G401.6 (cell line): ENCODE measurements around the gene HMGCL.
A peak's percentile ranks its signal among the peaks of the same experiment; 100 is the strongest.
"Not testable (repeated sequence)": the region's sequence is repeated elsewhere in the genome, so short reads cannot be mapped to it uniquely, and the experiment has no call there.

Experiments
- FAIRE-seq: peaks from 2 replicates; lab custom pipeline; 2012; peaks lifted over from hg19 to GRCh38; lab: Jason Lieb, UNC

The HMGCL gene

GRCh38 chr1:23825076-23825761 is at the start of gene HMGCL:
Gene HMGCL (minus strand): TSS chr1:23825429. CDS start chr1:23825415, 14 bp downstream.
- peak; percentile 82 for FAIRE-seq

DNA sequence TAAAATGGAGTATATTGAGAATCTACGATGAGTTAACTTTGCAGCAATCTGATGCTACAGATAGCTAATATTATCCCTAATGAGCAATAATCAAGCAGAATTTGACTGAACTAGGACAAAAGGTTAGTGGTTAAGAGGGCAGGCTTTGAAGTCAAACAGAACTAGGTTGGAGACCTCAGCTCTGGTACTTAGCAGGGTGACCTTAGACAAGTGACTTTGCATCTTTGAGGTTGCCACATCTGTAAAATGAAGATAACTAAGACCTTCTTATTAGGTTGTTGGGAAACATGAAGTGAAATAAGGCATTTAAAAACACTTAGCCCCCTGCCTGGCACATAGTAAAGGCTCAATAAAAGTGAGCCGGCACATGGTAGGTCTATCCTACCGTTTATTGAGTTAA is 47.2 kb upstream of the HMGCL start:
- no peak for FAIRE-seq

DNA sequence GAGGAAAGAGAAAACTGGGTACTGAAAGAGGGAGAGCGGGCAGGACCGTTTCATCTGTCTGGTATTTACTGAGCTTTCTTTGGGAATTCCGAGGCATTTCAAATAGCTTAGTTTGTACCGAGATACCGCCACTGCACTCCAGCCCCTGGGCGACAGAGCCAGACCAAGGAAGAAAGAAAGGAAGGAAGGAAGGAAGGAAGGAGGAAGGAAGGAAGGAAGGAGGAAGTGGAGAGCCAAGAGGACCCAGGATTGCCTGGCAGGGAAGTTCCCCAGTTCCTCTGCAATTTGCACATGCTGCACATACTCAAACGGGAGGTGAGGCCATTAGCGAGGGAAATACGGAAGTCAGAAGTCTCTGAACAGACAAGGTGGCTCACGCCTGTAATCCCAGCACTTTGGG is 43.8 kb upstream of the HMGCL start:
- FAIRE-seq, result no peak

- FAIRE-seq, result no peak
Observed at GRCh38 chr1:23868557-23869016, 43.4 kb upstream of the HMGCL start.

GRCh38 chr1:23867895-23868556 is 42.8 kb upstream of the HMGCL start, which contains the start of gene FUCA1:
Gene FUCA1 (minus strand): TSS chr1:23868290. CDS start chr1:23868286, 4 bp downstream.
- FAIRE-seq, result peak; percentile 98

- no peak for FAIRE-seq
Observed at GRCh38 chr1:23867542-23867894, 42.3 kb upstream of the HMGCL start.

- no peak for FAIRE-seq
Observed at GRCh38 chr1:23865543-23865930, 40.3 kb upstream of the HMGCL start.

DNA sequence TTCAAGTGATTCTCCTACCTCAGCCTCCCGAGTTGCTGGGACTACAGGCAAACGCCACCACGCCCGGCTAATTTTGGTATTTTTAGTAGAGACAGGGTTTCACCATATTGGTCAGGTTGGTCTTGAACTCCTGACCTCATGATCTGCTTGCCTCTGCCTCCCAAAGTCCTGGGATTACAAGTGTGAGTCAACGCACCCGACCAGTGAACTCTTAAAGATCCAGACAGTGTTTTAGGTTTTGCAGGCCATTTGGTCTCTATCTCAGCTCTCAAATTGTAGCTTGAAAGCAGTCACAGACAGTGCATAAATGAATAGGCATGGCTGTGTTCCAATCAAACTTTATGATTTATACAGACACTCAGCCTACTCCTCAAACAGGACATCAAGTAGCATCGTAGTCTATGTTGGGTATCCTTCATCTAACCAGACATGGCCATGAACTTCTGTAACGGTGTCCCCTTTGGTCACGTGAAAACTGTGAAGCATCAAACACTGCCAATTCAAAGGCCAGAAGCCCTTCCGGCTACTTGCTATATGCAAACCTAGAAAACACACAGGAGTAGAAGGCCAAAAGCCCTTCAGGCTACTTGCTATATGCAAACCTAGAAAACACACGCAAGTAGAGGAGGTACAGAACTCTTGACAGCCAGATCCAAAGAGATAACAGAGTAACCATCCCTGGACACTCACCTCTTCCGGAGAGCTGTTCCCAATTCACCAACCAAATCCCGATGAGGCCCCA is 39.7 kb upstream of the HMGCL start:
- FAIRE-seq, result no peak

DNA sequence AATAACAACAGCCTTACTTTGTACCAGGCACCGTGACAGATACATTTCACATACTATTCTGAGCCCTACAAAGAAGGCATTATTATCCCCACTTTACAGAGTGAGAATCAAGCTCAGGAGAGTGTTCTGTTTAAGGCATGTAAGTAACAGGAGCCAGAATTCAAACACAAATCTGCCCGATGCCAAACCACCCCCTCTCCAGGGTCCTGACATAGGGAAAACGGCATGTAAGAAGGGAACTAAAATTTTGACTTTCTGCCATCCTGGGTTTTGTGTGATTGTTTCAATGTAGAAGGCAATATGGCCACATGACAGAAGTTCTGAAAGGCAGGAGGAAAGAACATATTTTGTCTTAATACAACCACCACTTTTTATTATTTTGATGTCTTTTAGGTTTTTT is 37.4 kb upstream of the HMGCL start:
- FAIRE-seq, result no peak

DNA sequence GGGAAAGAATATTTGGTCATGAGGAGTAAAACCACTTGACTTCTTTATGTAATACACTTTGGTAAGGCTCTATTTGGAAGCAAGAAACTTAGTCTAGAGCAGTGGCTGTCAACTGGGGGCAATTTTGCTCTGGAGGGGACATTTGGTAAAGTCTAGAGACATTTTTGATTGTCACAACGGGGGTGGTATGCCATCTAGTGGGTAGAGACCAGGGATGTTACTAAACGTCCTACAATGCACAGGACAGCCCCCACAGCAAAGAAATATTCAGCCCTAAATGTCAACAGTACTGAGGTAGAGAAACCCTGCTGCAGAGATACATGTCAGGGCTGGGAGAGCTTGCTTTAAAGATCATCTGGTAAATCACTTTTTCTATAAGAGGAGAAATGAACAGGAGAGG is 29.3 kb upstream of the HMGCL start:
- no peak for FAIRE-seq

DNA sequence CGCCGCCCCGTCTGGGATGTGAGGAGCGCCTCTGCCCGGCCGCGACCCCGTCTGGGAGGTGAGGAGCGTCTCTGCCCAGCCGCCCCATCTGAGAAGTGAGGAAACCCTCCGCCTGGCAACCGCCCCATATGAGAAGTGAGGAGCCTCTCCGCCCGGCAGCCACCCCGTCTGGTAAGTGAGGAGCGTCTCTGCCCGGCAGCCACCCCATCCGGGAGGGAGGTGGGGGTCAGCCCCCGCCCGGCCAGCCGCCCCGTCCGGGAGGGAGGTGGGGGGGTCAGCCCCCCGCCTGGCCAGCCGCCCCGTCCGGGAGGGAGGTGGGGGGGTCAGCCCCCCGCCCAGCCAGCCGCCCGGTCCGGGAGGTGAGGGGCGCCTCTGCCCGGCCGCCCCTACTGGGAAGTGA is 27.9 kb upstream of the HMGCL start:
- FAIRE-seq, result not testable (repeated sequence)

DNA sequence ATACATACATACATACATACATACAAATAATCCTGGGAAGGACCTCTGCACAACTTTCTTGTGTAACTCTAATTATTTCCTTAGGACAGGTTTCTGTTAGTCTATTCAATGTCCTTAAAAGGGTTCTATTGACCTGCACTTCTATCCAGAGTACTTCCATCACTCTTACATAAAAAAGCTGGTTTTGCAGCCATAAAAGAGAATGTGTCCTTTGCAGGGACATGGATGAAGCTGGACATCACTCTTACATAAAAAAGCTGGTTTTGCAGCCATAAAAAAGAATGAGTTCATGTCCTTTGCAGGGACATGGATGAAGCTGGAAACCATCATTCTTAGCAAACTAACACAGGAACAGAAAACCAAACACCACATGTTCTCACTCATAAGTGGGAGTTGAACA is 26.2 kb upstream of the HMGCL start:
- FAIRE-seq, result not testable (repeated sequence)

DNA sequence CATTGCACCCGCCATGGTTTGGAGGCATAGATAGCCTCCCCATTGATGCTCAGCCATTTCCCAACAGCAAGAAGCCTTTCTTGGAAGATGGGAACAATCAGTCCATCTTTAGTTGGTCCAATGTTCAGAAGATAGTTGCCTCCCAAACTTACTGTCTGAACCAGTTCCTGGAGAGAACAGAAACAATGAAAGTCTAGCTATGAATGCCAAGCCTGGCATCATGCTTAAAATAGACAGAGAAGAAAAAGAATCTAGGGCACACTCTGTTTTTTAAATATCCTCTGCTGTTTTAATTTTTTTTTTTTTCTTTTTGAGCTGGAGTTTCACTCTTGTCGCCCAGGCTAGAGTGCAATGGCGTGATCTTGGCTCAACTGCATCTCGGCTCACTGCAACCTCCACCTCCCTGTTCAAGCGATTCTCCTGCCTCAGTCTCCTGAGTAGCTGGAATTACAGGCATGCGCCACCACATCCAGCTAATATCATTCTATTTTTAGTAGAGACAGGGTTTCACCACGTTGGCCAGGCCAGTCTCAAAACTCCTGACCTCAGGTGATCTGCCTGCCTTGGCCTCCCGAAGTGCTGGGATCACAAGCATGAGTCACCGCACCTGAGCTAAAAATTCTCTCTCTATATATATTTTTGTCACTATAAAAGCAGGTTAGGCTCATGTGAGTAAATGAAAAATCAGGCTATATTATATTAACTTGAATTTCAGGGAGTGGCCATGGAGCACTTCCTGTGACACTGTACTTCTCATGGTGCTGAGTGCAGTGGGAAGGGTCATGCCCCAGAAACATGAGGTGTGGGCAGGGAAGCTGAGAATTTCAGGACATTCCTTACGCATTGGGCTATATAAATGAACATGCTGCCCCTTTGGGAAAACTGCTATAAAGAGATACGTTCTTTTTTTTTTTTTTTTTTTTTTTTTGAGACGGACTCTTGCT is 23.7 kb upstream of the HMGCL start:
- FAIRE-seq, result no peak

GRCh38 chr1:23847482-23848095 is 22.4 kb upstream of the HMGCL start:
- not testable (repeated sequence) for FAIRE-seq

DNA sequence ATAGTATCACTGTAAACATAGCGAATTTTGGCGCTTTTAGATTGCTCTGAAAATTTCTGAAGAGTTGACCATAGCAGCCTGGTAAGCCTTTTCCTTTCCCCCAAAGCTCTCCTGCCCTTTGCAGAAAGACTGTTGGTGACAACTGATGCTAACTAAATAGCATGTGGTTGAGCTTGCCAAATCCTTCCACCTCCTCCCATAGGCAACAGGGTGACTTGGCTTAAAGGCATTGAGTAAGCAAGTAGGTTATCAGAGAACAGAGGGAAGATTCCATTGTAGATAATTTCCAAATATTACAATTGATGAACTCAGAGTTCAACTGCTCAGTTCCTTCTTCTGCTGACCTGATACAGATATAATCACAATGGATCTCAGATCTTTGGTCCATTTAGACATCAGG is 19.9 kb upstream of the HMGCL start:
- no peak for FAIRE-seq

DNA sequence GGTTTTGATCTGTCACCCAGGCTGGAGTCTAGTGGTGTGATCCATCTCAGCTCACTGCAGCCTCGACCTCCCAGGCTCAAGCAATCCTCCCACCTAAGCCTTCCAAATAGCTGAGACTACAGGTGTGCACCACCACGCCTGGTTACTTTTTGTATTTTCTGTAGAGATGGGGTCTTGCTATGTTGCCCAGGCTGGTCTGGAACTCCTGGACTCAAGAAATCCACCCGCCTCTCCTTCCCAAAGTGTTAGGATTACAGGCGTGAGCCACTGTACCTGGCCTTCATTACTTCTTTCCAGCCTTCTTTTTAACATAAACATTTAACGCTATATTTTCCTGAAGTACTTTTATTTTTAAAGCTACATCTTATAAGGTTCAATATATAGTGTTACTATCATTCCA is 18.4 kb upstream of the HMGCL start:
- FAIRE-seq, result no peak

- peak; percentile 53 for FAIRE-seq
Observed at GRCh38 chr1:23838401-23838866, 13.2 kb upstream of the HMGCL start.

GRCh38 chr1:23837908-23838307 is 12.7 kb upstream of the HMGCL start:
- FAIRE-seq, result no peak

DNA sequence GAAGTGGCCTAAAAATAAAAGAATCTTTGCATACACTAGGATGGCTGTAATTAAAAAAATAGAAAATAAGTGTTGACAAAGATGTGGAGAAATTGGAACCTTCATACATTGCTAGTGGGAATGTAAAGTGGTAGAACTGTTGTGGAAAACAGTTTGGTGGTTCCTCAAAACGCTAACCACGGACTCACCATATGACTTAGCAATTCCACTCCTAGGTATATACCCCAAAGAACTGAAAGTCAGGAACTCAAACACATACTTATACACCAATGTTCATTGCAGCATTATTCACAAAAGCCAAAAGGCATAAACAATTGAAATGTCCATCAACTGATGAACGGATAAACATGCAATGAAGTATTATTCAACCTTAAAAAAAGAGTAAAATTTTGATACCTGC is 10.8 kb upstream of the HMGCL start:
- no peak for FAIRE-seq

DNA sequence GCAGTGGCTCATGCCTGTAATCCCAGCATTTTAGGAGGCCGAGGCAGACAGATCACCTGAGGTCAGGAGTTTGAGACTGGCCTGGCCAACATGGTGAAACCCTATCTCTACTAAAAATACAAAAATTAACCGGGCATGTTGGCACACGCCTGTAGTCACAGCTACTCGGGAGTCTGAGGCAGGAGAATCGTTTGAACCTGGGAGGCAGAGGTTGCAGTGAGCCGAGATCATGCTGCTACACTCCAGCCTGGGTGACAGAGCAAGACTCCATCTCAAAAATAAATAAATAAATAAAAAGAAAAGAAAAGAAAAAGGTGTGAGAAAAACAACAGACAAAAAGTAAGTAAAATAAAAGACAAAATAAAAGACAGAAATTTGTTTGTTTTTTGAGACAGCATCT is 8.9 kb upstream of the HMGCL start:
- FAIRE-seq, result not testable (repeated sequence)

GRCh38 chr1:23827717-23828116 is 2.5 kb upstream of the HMGCL start:
- FAIRE-seq, result no peak

- FAIRE-seq, result not testable (repeated sequence)
Observed at GRCh38 chr1:23826590-23826989, 1.4 kb upstream of the HMGCL start.
